ENCODE data around the gene MTTP. TPM values are rescaled to one million over a fixed set of nuclear protein-coding genes. Genes with fewer than 3 reads are reported as not detected.

The MTTP gene
- total and polyA plus RNA-seq, 2 donors = 0.34 to 0.42 TPM

DNA sequence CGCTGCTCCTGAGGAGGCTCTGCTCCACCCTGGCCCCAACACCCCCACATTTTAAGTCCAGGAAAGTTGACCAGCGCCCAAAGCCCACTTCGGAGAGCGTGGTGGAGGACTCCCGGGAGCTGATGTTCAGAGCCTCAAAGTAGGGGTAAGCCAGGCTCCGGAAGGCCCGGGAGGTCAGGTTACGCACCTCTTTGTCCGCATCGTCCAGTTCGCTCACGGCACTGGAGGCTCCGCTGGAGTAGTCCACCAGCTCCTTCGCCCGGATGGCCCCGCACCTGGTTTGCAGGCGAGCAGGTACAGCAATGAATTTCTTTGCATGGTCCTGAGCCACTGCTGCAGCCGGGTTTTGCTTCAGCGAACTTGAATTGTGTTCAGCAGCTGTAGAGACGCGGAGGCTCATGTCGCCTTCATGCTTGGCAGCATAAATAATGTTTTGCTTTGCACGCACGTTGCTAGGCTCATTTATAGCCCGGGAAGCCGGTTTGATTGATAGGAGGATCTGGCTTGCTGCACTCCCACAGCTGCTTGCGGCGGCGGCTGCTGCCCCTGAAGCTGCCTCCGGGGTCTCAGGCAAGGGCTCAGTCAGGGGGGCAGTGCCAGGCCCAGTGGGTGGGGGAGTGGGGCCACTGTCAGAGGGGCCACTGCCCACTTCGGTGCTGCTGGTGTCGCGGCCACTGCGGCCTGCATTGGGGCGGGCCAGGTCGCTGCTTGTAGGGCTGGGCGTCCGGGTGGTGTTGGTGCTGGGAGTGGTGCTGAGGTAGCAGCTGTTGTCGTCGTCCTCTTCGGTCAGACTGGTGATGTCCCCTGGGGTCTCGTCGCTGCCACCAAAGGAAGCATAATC lies 78.2 kb downstream of the MTTP start:
- Histone ChIP-seq H3K4me3 (ENCODE audit: low read length in 2 of 2) (no peak overlapping the region), H3K27ac (ENCODE audit: low read depth in 1 of 2, low read length in 1 of 2) (no peak overlapping the region), H3K27me3 (ENCODE audit: control insufficient read depth in 2 of 2, insufficient read depth in 1 of 2, low read length in 1 of 2) (no peaks in the 10 kb centered on the region), H3K4me1 (ENCODE audit: control insufficient read depth in 2 of 2, insufficient read depth in 2 of 2, low read length in 2 of 2) (no peaks in the 10 kb centered on the region), H3K36me3 (ENCODE audit: control insufficient read depth in 2 of 2, insufficient read depth in 2 of 2, low read length in 1 of 2) (no peaks in the 10 kb centered on the region), H3K9me3 (ENCODE audit: control insufficient read depth in 2 of 2, insufficient read depth in 1 of 2, low read length in 1 of 2) (peaks cover 7 to 46% of the 10 kb centered on the region in 2 donors)
- DNase-seq (ENCODE audit: low read depth in 6 of 9, low spot score in 9 of 9) = no peak
- 94% methylated on average over 43 of the region's 43 CpGs for WGBS

DNA sequence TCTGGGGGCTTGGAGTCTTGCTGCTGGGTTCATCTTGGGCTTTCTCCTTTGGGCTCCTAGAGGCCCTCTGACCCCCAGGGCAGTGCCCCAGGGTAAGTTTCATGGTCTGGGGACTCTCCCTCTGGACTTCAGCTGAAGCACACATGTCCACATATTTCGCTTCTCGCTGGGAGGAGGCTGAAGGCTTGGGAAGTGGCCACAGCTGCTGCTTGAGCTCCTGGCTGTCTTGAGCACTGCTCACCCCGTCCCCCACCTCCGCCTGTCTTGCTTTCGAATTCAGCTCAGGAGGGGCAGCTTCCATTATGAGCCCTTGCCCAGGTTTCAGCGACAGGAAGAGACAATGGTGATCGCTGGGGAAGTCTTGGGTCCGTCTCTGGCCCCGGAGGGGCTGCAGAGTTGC lies 79.3 kb downstream of the MTTP start:
- Histone ChIP-seq H3K27me3 (ENCODE audit: control insufficient read depth in 2 of 2, insufficient read depth in 1 of 2, low read length in 1 of 2) (no peaks in the 10 kb centered on the region), H3K4me1 (ENCODE audit: control insufficient read depth in 2 of 2, insufficient read depth in 2 of 2, low read length in 2 of 2) (no peaks in the 10 kb centered on the region), H3K9me3 (ENCODE audit: control insufficient read depth in 2 of 2, insufficient read depth in 1 of 2, low read length in 1 of 2) (peaks cover 7 to 46% of the 10 kb centered on the region in 2 donors), H3K36me3 (ENCODE audit: control insufficient read depth in 2 of 2, insufficient read depth in 2 of 2, low read length in 1 of 2) (no peaks in the 10 kb centered on the region), H3K4me3 (ENCODE audit: low read length in 2 of 2) (no peak overlapping the region), H3K27ac (ENCODE audit: low read depth in 1 of 2, low read length in 1 of 2) (no peak overlapping the region)
- 96% methylated on average over 9 of the region's 9 CpGs for WGBS
- DNase-seq (ENCODE audit: low read depth in 6 of 9, low spot score in 9 of 9) = no peak

DNA sequence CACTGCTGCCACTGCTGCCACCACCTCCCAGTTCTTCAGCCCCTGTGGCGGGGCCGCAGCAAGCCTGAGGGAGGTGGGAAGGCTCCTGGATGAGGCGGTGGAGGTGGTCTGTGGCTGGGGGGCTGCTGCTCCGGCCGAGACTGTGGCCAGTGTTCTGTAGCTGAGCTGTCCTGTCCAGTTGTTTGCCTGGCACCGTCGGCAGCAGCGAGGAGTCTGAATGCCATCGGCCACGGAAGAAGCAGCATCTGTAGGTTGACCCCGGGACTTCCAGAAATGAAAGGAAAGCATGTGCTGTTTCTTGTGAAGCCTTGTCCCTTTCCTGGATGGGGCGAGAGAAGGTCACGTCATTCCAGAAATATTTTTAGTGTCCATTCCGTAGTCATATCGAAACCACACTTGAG lies 79.7 kb downstream of the MTTP start:
- Histone ChIP-seq H3K9me3 (ENCODE audit: control insufficient read depth in 2 of 2, insufficient read depth in 1 of 2, low read length in 1 of 2) (peaks cover 7 to 44% of the 10 kb centered on the region in 2 donors), H3K27ac (ENCODE audit: low read depth in 1 of 2, low read length in 1 of 2) (no peak overlapping the region), H3K4me3 (ENCODE audit: low read length in 2 of 2) (no peak overlapping the region), H3K27me3 (ENCODE audit: control insufficient read depth in 2 of 2, insufficient read depth in 1 of 2, low read length in 1 of 2) (no peaks in the 10 kb centered on the region), H3K36me3 (ENCODE audit: control insufficient read depth in 2 of 2, insufficient read depth in 2 of 2, low read length in 1 of 2) (no peaks in the 10 kb centered on the region), H3K4me1 (ENCODE audit: control insufficient read depth in 2 of 2, insufficient read depth in 2 of 2, low read length in 2 of 2) (no peaks in the 10 kb centered on the region)
- no peak for DNase-seq (ENCODE audit: low read depth in 6 of 9, low spot score in 9 of 9)
- 92% methylated on average over 15 of the region's 15 CpGs for WGBS

DNA sequence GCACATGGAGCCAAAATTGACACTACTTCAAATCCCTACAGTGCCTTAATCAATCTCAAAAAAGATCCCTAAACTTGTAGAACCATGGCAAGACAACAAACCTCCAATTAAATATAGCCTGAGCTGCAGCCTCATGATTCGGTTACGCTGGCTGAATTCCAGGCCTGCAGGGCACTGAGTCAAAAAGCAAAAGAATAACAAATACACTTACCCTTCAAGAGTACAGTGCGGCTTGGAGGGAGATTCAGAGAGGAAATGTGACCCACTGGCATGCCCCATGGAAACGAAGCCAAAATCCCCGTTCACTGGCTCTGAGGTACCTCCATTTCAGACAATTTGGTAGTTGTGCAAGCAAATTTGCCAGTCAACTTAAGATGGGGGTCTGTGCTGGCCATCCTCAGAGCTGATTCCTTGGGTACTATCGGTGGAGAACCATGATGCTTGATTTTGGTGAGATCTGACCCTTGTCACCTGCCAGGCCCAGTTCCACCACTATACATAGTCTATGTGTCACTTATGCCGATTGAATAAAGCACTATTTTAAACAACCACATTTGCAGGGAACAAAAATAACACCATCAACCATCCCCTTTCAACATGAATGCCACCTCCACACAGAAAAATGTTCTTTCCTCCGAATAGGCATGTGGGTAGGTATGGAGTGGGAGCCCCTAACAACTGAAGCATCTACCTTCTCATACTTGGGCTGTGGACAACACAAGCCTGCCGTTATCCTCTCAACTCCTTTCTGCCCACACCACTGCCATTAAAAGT lies 80.9 kb downstream of the MTTP start:
- DNase-seq (ENCODE audit: low read depth in 6 of 9, low spot score in 9 of 9) = no peak
- no peak overlapping the region for H3K27ac ChIP-seq (ENCODE audit: low read depth in 1 of 2, low read length in 1 of 2)
- whole genome bisulfite sequencing = 91% methylated on average over 9 of the region's 9 CpGs

GRCh38 chr4:99657798-99658197 lies 83.2 kb downstream of the MTTP start, which contains the start of gene C4orf54:
C4orf54 (minus strand) TSS chr4:99657828; CDS start chr4:99654648, 3,180 bp downstream.
- H3K27me3 ChIP-seq (ENCODE audit: control insufficient read depth in 2 of 2, insufficient read depth in 1 of 2, low read length in 1 of 2) = no peaks in the 10 kb centered on the region
- H3K36me3 ChIP-seq (ENCODE audit: control insufficient read depth in 2 of 2, insufficient read depth in 2 of 2, low read length in 1 of 2) = no peaks in the 10 kb centered on the region
- H3K4me3 ChIP-seq (ENCODE audit: low read length in 2 of 2) = no peak within 1 kb of the TSS
- peaks cover 3 to 16% of the 10 kb centered on the region in 2 donors for H3K9me3 ChIP-seq (ENCODE audit: control insufficient read depth in 2 of 2, insufficient read depth in 1 of 2, low read length in 1 of 2)
- no peak within 1 kb of the TSS for H3K27ac ChIP-seq (ENCODE audit: low read depth in 1 of 2, low read length in 1 of 2)
- 97% methylated on average over 1 of the region's 1 CpG for WGBS
- no peaks in the 10 kb centered on the region for H3K4me1 ChIP-seq (ENCODE audit: control insufficient read depth in 2 of 2, insufficient read depth in 2 of 2, low read length in 2 of 2)
- DNase-seq (ENCODE audit: low read depth in 6 of 9, low spot score in 9 of 9) = no peak

More for the DNA sequence above, 80.9 kb downstream of the MTTP start:
- H3K4me3 ChIP-seq (ENCODE audit: low read length in 2 of 2) = no peak overlapping the region
- H3K4me1 ChIP-seq (ENCODE audit: control insufficient read depth in 2 of 2, insufficient read depth in 2 of 2, low read length in 2 of 2) = no peaks in the 10 kb centered on the region
- no peaks in the 10 kb centered on the region for H3K27me3 ChIP-seq (ENCODE audit: control insufficient read depth in 2 of 2, insufficient read depth in 1 of 2, low read length in 1 of 2)
- H3K36me3 ChIP-seq (ENCODE audit: control insufficient read depth in 2 of 2, insufficient read depth in 2 of 2, low read length in 1 of 2) = no peaks in the 10 kb centered on the region
- peaks cover 7 to 39% of the 10 kb centered on the region in 2 donors for H3K9me3 ChIP-seq (ENCODE audit: control insufficient read depth in 2 of 2, insufficient read depth in 1 of 2, low read length in 1 of 2)

DNA sequence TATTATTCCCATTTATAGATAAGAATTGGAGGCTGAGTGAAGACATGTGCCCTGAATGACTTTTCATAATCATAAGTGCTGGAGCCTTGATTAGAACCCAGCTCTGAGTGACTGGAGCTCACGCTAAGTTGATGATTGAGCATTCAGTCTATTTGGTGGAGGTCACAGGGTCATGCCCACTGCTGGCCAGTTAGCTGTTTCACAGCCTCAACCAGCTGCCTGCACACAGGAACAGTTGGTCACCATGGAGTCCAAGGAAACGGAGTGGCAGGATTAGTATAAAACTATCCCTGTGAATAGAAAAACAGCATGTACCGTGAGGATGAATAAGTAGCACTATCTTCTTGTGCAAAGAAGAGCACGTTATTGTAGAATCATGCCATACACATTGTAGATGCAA lies 84.0 kb downstream of the MTTP start:
- DNase-seq (ENCODE audit: low read depth in 6 of 9, low spot score in 9 of 9) = no peak
- 96% methylated on average over 4 of the region's 4 CpGs for WGBS
- Histone ChIP-seq H3K27ac (ENCODE audit: low read depth in 1 of 2, low read length in 1 of 2) (no peak overlapping the region), H3K4me1 (ENCODE audit: control insufficient read depth in 2 of 2, insufficient read depth in 2 of 2, low read length in 2 of 2) (no peaks in the 10 kb centered on the region), H3K27me3 (ENCODE audit: control insufficient read depth in 2 of 2, insufficient read depth in 1 of 2, low read length in 1 of 2) (no peaks in the 10 kb centered on the region), H3K4me3 (ENCODE audit: low read length in 2 of 2) (no peak overlapping the region), H3K9me3 (ENCODE audit: control insufficient read depth in 2 of 2, insufficient read depth in 1 of 2, low read length in 1 of 2) (peaks cover 1 to 8% of the 10 kb centered on the region in 2 donors), H3K36me3 (ENCODE audit: control insufficient read depth in 2 of 2, insufficient read depth in 2 of 2, low read length in 1 of 2) (no peaks in the 10 kb centered on the region)

- 95% methylated on average over 5 of the region's 5 CpGs for WGBS
Observed at GRCh38 chr4:99661907-99662306, 87.3 kb downstream of the MTTP start.

DNA sequence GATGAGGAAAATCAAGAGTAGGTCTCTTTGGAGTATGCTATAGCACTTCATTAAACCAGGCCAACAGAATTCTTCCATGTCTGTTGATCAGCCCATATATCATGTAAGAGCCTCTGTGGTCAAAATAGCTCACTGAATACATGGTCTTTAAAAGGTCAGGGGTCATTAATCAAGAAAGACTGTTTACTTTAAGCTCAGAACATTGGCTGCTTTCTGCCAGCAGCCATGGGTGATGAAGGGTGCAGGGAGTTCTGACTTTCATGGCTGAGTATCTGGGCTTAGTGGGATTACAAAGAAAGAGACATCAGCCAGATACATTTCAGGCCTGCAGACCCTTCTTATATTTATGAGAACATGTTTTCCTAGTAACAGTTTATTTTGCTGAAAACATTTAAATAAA lies 90.1 kb downstream of the MTTP start:
- H3K27me3 ChIP-seq (ENCODE audit: control insufficient read depth in 2 of 2, insufficient read depth in 1 of 2, low read length in 1 of 2) = no peaks in the 10 kb centered on the region
- no peaks in the 10 kb centered on the region for H3K36me3 ChIP-seq (ENCODE audit: control insufficient read depth in 2 of 2, insufficient read depth in 2 of 2, low read length in 1 of 2)
- H3K4me1 ChIP-seq (ENCODE audit: control insufficient read depth in 2 of 2, insufficient read depth in 2 of 2, low read length in 2 of 2) = no peaks in the 10 kb centered on the region
- no peak for DNase-seq (ENCODE audit: low read depth in 6 of 9, low spot score in 9 of 9)
- H3K9me3 ChIP-seq (ENCODE audit: control insufficient read depth in 2 of 2, insufficient read depth in 1 of 2, low read length in 1 of 2) = no peaks in the 10 kb centered on the region
- no peak overlapping the region for H3K27ac ChIP-seq (ENCODE audit: low read depth in 1 of 2, low read length in 1 of 2)
- H3K4me3 ChIP-seq (ENCODE audit: low read length in 2 of 2) = no peak overlapping the region

More at GRCh38 chr4:99661907-99662306, 87.3 kb downstream of the MTTP start:
- Histone ChIP-seq H3K36me3 (ENCODE audit: control insufficient read depth in 2 of 2, insufficient read depth in 2 of 2, low read length in 1 of 2) (no peaks in the 10 kb centered on the region), H3K27ac (ENCODE audit: low read depth in 1 of 2, low read length in 1 of 2) (no peak overlapping the region), H3K9me3 (ENCODE audit: control insufficient read depth in 2 of 2, insufficient read depth in 1 of 2, low read length in 1 of 2) (no peaks in the 10 kb centered on the region), H3K4me1 (ENCODE audit: control insufficient read depth in 2 of 2, insufficient read depth in 2 of 2, low read length in 2 of 2) (no peaks in the 10 kb centered on the region), H3K27me3 (ENCODE audit: control insufficient read depth in 2 of 2, insufficient read depth in 1 of 2, low read length in 1 of 2) (no peaks in the 10 kb centered on the region), H3K4me3 (ENCODE audit: low read length in 2 of 2) (no peak overlapping the region)
- DNase-seq (ENCODE audit: low read depth in 6 of 9, low spot score in 9 of 9) = no peak

DNA sequence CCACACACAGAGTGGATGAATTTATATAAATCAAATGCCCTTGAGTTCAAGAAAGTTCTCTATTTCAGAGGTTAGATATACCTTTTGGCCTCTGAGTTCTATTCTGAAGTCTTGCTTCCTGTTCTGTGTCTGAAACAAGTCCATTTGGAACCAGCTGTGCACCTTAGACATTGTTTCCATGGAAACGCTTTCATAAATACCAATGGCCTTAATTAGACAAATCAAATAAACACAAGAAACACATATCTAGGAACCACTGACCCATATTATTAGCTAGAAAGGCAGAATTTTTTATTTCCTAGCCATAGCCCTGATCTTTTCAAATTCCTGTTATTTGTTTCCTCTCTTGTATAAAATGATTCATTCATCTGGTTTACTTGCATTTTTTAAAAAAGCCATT lies 91.4 kb downstream of the MTTP start:
- 97% methylated on average over 1 of the region's 1 CpG for WGBS
- no peaks in the 10 kb centered on the region for H3K4me1 ChIP-seq (ENCODE audit: control insufficient read depth in 2 of 2, insufficient read depth in 2 of 2, low read length in 2 of 2)
- DNase-seq (ENCODE audit: low read depth in 6 of 9, low spot score in 9 of 9) = no peak

More for the DNA sequence above, 91.4 kb downstream of the MTTP start:
- Histone ChIP-seq H3K27ac (ENCODE audit: low read depth in 1 of 2, low read length in 1 of 2) (no peak overlapping the region), H3K9me3 (ENCODE audit: control insufficient read depth in 2 of 2, insufficient read depth in 1 of 2, low read length in 1 of 2) (no peaks in the 10 kb centered on the region), H3K36me3 (ENCODE audit: control insufficient read depth in 2 of 2, insufficient read depth in 2 of 2, low read length in 1 of 2) (no peaks in the 10 kb centered on the region), H3K4me3 (ENCODE audit: low read length in 2 of 2) (no peak overlapping the region), H3K27me3 (ENCODE audit: control insufficient read depth in 2 of 2, insufficient read depth in 1 of 2, low read length in 1 of 2) (no peaks in the 10 kb centered on the region)
